ENCODE results near the gene F11R.
"Not testable (repeated sequence)": the region's sequence is repeated elsewhere in the genome, so short reads cannot be mapped to it uniquely, and the experiment has no call there.

DNA sequence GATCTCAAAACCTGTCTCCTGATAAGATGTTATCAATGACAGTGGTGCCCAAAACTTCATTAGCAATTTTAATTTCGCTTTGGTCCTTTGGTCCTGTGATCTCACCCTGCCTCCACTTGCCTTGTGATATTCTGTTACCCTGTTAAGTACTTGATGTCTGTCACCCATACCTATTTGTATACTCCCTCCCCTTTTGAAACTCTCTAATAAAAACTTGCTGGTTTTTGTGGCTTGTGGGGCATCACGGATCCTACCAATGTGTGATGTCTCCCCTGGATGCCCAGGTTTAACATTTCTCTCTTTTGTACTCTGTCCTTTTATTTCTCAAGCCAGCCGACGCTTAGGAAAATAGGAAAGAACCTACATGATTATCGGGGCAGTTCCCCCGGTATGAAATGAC, 43.0 kb upstream of the F11R start:
- TF ChIP-seq CTCF (IDR thresholded peaks at IDR 0.05); ZFX (IDR thresholded peaks at IDR 0.05; ENCODE audit: borderline replicate concordance): not testable (repeated sequence)

Measured in 22Rv1 (cell line).